Activated naive CD4-positive, alpha-beta T cell treated with anti-CD3 and anti-CD28 coated beads, Interleukin-2, amount 50 U/mL, for 24 hours (primary cell): Measurements from ENCODE around the gene RRP8.

ENCODE experiments used
- H3K27ac Mint-ChIP-seq: one replicate; pipeline ENCODE4 v1.8.0; 2021; ENCODE audit warnings: mild to moderate bottlenecking, mixed read lengths
- H3K27me3 Mint-ChIP-seq: one replicate; pipeline ENCODE4 v1.8.0; 2021; ENCODE audit warnings: mixed read lengths
- H3K36me3 Mint-ChIP-seq: one replicate; pipeline ENCODE4 v1.8.0; 2021; ENCODE audit warnings: mixed read lengths
- H3K4me1 Mint-ChIP-seq: one replicate; pipeline ENCODE4 v1.8.0; 2021; ENCODE audit warnings: mixed read lengths
- H3K4me3 Mint-ChIP-seq: one replicate; pipeline ENCODE4 v1.8.0; 2021; ENCODE audit warnings: mild to moderate bottlenecking, mixed read lengths
- H3K9me3 Mint-ChIP-seq: one replicate; pipeline ENCODE4 v1.8.0; 2021; ENCODE audit warnings: mixed read lengths

RRP8 gene

DNA sequence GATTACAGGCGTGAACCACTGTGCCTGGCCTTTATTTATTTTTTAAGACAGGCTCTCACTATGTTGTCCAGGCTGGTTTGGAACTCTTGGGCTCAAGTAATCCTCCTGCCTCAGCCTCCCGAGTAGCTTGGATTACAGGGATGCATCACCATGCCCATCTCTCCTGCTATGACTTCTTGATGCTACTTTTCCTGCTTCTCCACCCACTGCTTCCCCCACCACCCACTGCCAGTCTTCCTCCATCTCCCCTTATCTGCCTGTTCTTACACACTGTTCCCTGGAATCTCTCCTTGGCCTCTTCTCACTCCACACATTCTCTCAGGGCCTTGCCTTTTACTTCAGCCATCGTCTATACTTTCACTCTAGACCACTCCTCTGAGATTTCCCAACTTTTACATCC lies 33.1 kb upstream of the RRP8 start:
- H3K9me3 Mint-ChIP-seq, result no peaks in the 10 kb centered on the region
- no peaks in the 10 kb centered on the region for H3K4me1 Mint-ChIP-seq
- no peak overlapping the region for H3K4me3 Mint-ChIP-seq
- no peaks in the 10 kb centered on the region for H3K27me3 Mint-ChIP-seq
- H3K36me3 Mint-ChIP-seq, result peaks cover 2% of the 10 kb centered on the region
- no peak overlapping the region for H3K27ac Mint-ChIP-seq

DNA sequence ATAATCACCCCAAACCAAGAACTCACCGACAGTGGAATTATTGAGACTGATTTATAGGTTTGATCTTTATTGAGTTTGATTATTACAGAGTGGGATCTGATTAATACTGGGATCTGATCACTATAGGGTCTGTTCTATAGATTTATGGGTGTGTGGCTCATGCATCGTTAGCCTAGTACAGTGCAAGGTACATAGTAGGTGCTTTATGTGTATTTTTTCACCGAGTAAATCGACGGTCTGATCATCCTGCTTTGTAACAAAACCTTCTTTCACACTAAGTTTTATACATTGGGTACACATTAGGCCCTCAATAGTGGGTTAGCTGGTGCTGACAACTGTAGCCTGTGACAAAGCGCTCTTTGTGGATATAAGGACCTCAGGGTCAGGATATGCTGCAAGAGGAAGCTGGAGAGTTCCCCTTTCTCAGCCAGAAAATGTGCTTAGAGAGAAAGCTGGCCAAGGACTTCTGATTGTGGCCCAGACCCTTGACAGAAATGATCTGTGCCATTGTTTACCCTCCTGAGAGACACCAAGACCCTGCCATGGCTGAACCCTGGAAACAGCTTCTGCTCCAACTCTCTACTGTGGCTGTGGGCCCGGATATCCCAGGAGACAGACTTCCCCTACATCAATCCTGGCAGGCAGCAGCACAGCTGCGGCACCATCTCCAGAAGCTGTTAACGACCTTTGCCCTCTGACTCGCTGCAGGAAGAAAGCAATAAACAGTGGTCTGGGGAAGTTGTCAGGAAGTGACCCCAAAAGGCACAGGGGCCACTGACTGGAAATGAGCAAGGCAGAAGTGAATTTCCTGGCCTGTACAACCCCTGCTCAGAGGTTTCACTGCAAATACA lies 31.9 kb upstream of the RRP8 start:
- no peak overlapping the region for H3K27ac Mint-ChIP-seq
- no peaks in the 10 kb centered on the region for H3K27me3 Mint-ChIP-seq
- no peaks in the 10 kb centered on the region for H3K9me3 Mint-ChIP-seq
- no peaks in the 10 kb centered on the region for H3K4me1 Mint-ChIP-seq
- H3K36me3 Mint-ChIP-seq, result peaks cover 4% of the 10 kb centered on the region
- no peak overlapping the region for H3K4me3 Mint-ChIP-seq

DNA sequence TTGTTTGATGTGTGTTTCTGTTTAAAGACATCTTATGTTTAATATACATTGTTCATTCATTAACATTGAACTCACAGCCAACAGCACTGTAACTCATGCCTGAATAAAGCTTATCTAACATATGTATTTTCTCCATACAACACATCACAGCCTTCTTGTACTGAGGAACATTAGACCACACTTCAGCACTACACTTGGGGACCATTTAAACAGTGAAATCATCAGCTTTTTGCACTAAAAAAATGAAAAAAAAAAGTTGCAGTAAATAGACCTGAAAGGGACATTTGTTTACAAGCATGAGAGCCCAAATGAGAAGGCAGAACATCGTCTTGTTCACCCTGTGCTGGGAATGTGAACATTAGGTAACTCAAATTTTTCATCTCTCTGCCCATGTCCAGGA lies 31.1 kb upstream of the RRP8 start:
- no peaks in the 10 kb centered on the region for H3K4me1 Mint-ChIP-seq
- H3K36me3 Mint-ChIP-seq, result peaks cover 4% of the 10 kb centered on the region
- H3K9me3 Mint-ChIP-seq, result no peaks in the 10 kb centered on the region
- H3K27me3 Mint-ChIP-seq, result no peaks in the 10 kb centered on the region
- H3K4me3 Mint-ChIP-seq, result no peak overlapping the region
- H3K27ac Mint-ChIP-seq, result no peak overlapping the region

DNA sequence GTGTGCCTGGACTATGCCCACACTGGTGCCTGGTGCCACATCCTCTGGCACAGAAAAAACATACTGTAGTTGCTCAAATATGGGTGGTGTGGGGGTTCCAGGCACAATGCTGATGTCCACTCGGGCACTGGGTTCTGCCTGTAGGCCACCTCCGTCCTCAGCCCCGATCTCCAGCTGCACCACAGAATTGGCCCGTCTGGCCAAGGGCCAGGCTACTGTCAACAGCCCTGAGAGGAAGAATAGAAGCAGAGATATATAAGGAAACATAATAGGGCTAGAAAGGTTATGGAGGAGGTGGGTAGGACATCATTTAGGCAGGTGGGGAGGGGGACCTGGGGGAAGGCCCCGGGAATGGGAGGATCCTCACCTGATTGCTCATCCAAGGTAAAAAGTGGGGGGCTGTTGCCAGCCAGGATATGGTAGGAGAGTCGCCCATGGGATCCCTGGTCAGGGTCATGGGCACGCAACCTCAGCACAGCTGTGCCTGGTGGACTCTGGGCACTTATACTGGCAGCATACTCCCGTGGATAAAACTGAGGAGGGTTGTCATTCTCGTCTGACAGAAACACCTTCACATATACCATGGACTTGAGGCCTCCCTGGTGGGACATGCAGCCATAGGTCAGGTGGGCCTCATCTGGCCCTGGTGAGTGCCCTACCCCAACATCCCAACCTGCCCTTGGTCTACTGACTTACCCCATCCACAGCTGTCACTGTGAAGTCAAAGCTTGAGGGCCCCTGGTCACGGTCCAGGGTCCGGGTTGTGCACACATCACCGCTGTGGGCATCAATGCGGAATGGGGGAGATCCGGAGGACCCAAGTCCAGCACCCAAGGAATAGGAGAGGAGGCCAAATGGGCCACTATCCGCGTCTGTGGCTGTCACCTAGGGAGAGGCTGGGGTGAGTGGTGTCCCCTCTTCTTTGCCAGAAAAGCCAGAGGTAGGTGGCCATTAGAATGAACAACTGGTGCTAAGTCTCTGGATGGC lies 30.3 kb upstream of the RRP8 start:
- no peaks in the 10 kb centered on the region for H3K27me3 Mint-ChIP-seq
- H3K4me1 Mint-ChIP-seq, result no peaks in the 10 kb centered on the region
- no peak overlapping the region for H3K4me3 Mint-ChIP-seq
- H3K9me3 Mint-ChIP-seq, result no peaks in the 10 kb centered on the region
- no peak overlapping the region for H3K27ac Mint-ChIP-seq
- H3K36me3 Mint-ChIP-seq, result peaks cover 4% of the 10 kb centered on the region

DNA sequence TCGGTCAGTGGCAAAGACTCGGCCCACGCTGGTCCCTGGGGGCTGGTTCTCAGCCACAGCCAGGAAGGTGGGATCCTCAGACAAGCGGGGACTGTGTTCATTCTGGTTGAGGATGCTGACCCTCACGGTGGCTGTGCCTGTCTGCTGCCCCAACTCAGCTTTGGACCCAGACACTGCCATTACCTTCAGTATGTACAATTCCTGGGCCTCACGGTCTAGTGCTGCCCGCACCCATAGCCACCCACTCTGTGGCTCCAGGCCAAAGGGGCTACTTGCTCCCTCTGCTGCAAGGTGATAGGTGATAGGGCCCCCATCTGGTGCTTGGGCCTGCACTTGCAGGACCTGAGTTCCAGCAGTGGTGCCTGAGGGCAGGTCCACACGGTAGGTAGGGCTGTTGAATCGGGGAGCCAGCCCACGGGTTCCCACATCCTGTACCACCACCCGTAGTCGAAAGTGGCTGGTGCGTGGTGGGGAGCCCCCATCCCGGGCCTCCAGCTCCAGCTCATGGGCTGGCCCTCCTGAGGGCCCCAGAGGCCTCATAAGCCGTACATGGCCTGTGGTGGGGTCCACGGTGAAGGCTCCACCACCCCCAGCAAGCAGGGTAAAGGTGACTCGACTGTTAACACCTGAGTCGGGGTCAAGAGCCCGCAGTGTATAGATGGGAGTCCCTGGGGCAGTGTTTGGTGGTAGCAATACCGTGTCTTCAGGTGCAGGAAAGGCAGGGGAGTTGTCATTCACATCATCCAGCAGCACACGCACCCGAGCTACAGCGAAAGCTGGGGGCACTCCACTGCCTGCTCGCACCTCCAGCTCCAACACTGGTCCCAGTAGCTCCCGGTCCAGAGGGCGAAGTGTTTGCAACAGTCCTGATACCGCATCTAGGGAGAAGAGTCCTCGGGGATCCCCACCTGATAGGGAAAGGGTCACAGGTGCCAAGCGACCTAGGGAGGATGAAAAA lies 29.0 kb upstream of the RRP8 start:
- Mint-ChIP-seq H3K4me1 (peaks cover 11% of the 10 kb centered on the region), H3K27ac (no peak overlapping the region), H3K36me3 (peaks cover 4% of the 10 kb centered on the region), H3K27me3 (no peaks in the 10 kb centered on the region), H3K9me3 (no peaks in the 10 kb centered on the region), H3K4me3 (no peak overlapping the region)

DNA sequence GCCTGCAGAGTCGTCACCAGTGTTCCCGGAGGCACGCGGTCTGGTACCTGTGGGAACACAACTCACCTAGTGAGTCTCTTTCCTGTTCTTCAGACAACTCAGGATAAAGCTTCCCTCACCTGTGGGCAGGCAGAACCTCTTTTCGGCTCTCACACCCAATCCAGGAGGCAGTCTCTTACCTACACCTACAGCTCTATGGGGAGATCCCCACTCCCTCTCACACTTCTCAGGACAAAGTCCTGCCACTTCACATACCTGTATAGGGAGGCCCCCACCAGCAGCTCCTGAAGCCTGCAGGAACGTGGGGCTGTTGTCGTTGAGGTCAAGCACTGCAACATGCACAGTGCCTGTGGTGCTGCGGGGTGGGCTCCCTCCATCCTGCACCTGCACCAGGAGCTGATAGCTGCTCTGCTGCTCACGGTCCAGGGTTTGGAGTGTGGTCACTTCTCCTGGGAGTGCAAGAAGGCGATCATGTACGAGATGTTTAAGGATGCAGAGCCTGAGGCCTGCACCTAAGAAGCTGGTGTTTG lies 28.0 kb upstream of the RRP8 start:
- Mint-ChIP-seq H3K27ac (no peak overlapping the region), H3K36me3 (peaks cover 4% of the 10 kb centered on the region), H3K4me1 (peaks cover 20% of the 10 kb centered on the region), H3K4me3 (no peak overlapping the region), H3K9me3 (no peaks in the 10 kb centered on the region), H3K27me3 (no peaks in the 10 kb centered on the region)

DNA sequence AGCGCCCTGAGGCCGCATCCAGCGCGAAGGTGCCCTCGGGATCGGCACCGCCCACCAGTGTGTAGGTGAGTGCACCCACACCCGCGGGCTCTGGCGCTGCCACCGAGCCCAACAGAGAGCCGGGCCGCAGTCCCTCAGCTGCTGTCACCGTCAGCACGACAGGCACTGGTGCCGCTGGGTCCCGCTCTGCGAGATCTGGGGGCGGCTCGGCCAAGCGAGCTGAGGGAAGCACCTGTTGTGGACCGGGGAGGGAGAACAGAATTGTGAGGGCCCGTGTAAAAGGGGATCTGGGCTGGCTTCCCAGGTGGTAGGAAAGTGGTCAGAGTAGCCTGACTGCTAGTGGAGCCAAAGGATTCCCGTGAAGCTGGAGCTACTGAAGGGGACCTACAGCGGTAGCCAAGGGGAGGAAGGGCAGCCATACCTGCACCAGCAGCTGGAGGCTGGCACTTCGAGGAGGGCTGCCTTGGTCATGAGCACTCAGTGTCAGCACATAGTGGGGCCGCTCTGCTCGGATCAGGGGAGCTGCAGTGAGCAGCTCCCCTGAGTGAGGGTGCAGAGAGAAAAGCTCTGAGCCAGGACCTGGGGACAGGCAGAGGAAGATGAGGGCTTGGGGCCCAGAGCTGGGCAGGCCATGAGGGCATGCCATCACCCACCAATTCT lies 27.3 kb upstream of the RRP8 start:
- no peaks in the 10 kb centered on the region for H3K9me3 Mint-ChIP-seq
- no peaks in the 10 kb centered on the region for H3K27me3 Mint-ChIP-seq
- H3K4me3 Mint-ChIP-seq, result no peak overlapping the region
- peaks cover 4% of the 10 kb centered on the region for H3K36me3 Mint-ChIP-seq
- peaks cover 22% of the 10 kb centered on the region for H3K4me1 Mint-ChIP-seq
- H3K27ac Mint-ChIP-seq, result no peak overlapping the region

DNA sequence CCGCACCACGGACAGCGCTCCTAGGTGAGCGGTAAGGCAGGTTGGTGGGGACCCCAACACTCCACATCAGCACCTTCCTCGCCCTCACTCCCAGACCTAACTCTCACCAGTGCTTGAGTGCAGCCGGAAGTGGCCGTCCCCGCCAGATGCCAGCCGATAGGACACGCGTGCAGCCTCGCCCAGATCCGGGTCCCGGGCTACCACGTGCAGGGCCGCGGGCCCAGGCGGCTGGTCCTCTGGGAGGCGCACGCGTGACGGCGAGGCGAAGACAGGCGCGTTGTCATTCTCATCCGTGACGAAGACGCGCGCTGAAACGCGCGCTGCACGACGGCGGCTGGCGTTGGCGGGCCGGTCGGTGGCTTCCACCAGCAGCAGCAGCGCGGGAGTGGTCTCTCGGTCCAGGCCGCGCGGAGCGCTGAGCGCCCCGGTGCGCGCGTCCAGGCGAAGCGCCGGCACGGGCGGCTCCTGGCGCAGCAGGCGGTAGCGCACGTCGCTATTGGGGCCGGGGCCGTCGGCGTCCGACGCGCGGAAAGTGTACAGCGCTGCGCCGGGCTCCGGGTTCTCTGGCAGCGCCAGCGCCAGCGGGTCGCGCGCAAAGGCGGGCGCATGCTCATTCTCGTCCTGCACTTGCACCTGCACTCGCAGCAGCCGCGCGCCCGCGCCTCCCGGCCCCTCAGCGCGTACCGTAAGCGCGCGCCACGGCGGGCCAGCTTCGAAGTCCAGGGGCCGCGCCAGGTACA lies 26.6 kb upstream of the RRP8 start:
- H3K4me1 Mint-ChIP-seq, result peaks cover 22% of the 10 kb centered on the region

DNA sequence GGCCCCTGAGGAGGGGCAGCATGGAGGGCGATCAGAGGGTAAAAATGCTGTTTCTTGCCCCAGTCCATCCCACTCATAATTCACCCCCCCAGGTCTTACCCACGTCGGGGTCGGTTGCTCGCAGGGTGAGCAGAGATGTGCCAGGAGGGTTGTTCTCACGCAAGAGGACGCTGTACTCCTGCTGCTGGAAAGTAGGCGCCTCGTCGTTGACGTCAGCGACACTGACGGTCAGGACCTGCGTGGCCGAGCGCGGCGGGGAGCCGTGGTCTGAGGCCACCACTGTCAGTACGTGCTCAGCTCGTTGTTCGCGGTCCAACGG lies 26.1 kb upstream of the RRP8 start:
- Mint-ChIP-seq H3K27me3 (no peaks in the 10 kb centered on the region), H3K36me3 (peaks cover 4% of the 10 kb centered on the region), H3K4me3 (no peak overlapping the region), H3K4me1 (peaks cover 22% of the 10 kb centered on the region), H3K9me3 (no peaks in the 10 kb centered on the region), H3K27ac (no peak overlapping the region)

More for the DNA sequence above, 26.6 kb upstream of the RRP8 start:
- Mint-ChIP-seq H3K4me3 (no peak overlapping the region), H3K27me3 (no peaks in the 10 kb centered on the region), H3K27ac (no peak overlapping the region), H3K36me3 (peaks cover 4% of the 10 kb centered on the region), H3K9me3 (no peaks in the 10 kb centered on the region)

DNA sequence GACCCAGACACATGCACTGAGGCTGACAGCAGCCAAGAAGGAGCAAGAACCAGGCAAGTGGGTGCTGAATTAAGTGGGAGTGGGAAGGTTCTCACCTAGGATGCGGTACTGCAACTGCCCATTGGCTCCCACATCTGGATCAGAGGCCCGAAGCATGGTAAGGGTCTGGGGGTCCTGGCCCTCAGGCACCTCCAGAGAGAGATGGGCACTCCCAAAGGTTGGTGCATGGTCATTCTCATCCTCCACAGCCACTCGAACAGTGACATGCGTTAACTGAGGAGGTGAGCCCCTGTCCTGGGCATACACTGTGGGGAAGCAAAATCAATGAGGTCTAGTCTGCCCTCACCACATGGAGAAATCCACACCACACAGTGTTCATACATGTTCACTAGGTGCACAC lies 25.1 kb upstream of the RRP8 start:
- Mint-ChIP-seq H3K9me3 (no peaks in the 10 kb centered on the region), H3K27ac (peak overlapping the region; percentile 52), H3K4me1 (peaks cover 22% of the 10 kb centered on the region), H3K27me3 (no peaks in the 10 kb centered on the region), H3K4me3 (no peak overlapping the region), H3K36me3 (peaks cover 4% of the 10 kb centered on the region)

DNA sequence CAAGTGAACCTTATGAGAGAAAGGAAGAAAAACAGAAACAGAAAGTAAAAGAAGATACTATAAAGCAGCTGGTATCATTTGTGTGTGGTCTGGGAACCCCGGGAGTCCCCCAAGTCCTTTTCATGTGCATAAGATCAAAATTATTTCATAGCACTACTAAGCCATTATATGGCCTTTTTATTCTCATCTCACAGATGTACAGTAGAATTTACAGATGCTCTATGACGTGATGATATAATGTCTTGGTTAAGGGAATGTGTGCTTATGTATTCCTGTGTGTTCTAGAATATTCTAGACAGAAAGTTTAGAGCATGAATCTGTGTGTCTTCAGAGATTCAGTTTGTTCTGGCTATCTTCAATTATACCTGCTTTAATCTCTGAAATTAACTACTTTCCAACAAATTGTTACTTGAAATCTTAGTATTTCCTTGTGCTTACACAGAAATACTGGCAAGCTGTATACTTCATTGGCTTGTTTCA lies 24.4 kb upstream of the RRP8 start:
- no peaks in the 10 kb centered on the region for H3K9me3 Mint-ChIP-seq
- no peaks in the 10 kb centered on the region for H3K27me3 Mint-ChIP-seq
- peaks cover 4% of the 10 kb centered on the region for H3K36me3 Mint-ChIP-seq
- peak overlapping the region; percentile 5 for H3K4me3 Mint-ChIP-seq
- peaks cover 22% of the 10 kb centered on the region for H3K4me1 Mint-ChIP-seq
- peak overlapping the region; percentile 26 for H3K27ac Mint-ChIP-seq

DNA sequence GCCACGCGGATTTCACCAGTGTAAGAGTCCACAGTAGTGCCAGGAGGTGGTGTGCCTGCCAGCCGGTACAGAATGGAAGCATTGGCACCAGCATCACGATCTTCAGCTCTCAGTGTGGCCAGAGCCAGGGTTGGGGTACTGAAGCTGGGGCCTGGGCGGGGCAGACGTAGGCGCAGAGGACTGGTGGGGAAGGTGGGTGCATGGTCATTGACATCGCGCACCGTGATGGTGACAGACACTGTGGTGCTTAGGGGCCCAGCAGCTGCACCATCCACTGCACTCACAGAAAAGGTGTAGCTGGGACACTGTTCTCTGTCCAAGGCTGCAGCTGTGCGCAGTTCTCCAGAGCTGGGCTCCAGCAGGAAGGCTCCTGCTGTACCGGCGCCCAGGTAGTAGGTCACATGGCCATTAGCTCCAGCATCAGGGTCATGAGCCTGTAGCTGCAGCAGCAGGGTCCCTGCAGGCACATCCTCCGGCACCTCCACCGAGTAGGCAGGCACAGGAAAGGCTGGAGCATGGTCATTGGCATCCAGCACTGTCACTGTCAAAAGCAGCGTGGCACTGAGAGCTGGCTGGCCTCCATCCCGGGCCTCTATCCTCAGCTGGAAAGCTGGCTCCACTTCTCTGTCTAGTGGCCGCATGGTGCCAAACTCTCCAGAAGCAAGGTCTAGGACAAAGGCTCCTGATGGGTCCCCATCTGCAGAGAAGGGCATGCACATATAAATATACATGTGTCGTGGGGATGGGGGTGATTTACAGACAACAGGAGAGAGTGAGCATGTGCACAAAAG lies 23.8 kb upstream of the RRP8 start:
- Mint-ChIP-seq H3K4me1 (peaks cover 22% of the 10 kb centered on the region), H3K4me3 (peak overlapping the region; percentile 5), H3K27me3 (no peaks in the 10 kb centered on the region), H3K27ac (peak overlapping the region; percentile 46), H3K9me3 (no peaks in the 10 kb centered on the region), H3K36me3 (peaks cover 4% of the 10 kb centered on the region)

DNA sequence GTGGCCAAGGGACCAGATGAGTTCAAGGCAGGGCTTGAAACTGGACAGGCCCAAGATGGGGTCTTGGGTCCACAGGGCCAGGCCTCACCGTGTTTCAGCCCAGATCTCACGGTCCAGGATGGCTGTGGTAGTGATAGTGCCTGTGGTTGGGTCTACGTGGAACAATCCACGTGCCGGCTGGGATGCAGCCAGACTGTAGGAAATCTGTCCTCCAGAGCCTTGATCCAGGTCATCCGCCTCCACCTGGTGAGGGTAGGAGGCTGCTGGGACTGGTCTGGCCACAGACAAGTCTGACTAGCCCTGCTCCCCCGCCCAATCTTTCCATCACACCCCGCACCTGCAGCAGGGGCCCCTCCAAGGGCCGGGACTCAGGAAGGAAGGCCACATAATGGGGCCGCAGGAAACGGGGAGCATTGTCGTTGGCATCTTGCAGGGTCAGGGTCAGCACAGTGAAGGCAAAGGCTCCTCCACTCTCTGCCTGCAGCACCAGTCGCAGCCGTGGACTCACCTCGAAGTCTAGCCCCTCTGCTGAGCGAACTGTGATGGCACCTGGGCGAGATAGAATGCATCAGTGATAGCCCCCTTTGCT lies 22.5 kb upstream of the RRP8 start:
- Mint-ChIP-seq H3K36me3 (no peaks in the 10 kb centered on the region), H3K27ac (peak overlapping the region; percentile 12), H3K27me3 (no peaks in the 10 kb centered on the region), H3K4me3 (no peak overlapping the region), H3K4me1 (peaks cover 22% of the 10 kb centered on the region), H3K9me3 (no peaks in the 10 kb centered on the region)
